Measurements from ENCODE around the gene CCL15.

The CCL15 gene

DNA sequence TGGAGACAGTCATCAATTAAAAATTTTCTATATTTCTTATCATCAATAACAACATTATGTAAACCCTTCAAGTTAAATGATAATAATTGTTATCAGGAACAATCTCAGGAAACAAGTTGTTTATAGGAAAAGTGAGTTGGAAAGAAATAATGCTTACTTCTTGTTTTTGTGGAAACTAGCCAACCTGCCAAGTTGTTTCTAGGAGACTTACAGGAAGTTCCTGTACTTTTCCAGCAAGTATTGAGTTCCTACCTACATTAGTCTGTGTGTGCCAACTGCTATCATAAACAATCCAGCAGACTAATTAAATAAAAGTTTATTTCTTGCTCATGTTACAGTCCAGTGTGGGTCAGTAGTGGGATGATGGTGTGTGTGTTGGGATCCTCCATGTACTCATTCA, 13.2 kb downstream of the CCL15 start:
- DNase-seq: no peak

DNA sequence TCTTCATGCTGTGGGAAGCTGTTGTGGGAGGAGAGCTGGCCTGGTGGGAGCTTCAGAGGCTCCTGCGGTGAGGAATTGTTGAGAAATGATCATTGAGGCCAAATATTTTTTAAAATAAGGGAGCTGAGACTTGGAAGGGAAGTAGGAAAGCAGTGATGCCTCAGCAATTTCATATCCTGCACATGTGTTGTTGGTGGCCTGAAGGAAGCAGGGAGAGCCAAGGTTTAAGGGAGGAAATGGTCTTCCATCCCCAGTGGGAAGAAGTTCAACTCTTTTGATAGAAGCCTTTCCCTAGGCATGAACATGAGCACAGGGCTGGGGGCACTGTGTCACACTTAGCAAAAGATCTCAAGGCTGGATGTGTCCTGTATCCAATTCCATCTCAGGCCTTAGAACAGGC, 14.7 kb downstream of the CCL15 start, which contains the start of gene CCL14:
CCL14 (minus strand) TSS at position 87 of the 400 bp plus-strand sequence; CDS start at position 7, 80 bp downstream.
- no peak for DNase-seq

DNA sequence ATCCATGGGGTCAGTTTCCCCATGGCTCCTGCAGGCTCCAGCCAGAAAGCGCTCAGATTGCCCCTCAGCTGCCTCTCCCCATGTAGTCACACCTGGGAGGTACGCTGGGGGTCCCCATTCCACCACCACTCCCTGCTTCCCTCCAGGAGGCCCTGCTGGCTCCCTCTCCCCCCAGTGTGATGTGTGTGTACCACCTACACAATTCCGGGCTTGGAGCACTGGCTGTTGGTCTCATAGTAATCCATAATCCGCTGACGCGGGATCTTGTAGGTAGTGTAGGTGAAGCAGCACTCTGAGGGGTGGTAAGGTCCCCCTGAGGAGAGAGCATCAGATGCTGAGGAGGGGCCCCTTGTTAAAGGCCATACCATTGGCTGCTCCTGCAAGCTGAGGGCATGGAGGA, 17.2 kb downstream of the CCL15 start:
- DNase-seq: no peak

DNA sequence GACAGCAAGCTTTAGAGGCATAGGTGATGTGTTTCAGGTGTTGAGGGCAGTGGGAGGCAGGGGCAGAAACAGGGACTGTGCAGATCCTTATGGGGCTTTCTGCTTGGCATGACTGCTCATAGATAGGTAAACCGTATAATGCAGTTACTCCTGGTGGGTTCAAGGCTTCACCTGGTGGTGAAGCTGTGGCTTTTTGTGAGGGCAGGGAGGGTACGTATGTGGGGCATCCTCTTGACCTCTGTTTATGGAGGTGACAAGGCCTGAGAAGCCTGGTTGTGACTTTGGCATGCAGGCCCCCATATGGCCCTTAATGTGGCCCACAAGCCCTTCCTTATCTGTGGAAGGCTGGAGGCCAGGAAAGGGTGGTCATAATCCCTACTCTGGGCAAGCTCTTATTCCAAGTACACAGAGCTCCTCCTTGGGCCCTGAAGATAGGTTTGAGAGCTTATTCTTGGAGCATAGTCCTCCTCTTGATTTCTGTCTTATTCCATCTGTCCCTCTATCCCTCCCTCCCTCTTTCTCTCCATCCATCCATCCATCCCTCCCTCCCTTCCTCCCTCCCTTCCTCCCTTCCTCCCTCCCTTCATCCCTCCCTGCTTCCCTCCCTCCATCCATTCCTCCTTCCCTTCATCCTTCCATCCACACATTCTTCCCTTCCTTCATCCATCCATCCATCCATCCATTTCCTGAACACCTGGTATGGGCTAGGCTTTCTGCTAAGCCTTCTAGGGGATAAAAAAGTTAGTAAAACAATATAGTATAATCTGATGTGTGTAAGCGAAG, 18.8 kb downstream of the CCL15 start:
- DNase-seq: no peak

DNA sequence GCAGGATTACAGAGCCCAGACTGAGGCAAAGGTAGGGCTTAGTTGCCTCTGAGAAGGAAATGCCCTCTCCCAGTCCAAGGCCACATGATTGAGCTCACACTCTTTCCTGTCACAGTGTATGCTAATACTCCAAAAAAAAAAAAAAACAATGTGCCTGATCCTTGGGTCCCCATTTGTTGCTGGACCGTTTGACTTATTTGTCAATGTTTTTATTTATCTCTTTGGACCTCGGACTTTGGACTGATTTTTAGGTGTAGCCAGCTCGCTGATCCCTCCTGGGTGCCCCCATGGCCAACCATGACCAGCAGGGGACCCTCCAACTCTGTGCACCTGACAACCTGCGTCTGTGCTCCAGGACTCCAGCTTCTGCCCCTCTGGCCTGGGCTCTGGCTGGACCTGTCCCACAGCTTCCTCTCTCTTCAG, 19.4 kb downstream of the CCL15 start:
- DNase-seq: no peak

DNA sequence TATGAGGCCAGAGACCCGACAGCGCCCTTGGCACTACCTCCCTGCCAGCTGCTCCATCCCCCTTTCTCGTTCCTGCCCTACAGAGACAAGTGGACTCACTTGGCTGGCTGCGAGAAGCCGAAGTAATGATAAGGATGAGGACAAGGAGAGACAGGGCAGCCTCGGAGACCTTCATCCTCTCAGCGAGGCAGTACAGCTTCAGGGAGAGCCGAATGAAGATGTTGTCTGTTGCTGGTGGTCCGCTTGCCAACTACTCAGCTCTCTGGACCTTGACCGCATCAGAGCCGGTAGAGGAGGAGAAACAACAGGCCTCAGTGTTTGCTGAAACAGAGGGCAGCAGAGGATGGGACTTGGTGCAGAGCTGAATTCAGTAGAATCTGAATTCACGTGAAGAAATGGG, 20.1 kb downstream of the CCL15 start, which contains the start of gene CCL16:
CCL16 (minus strand) TSS at position 252 of the 400 bp plus-strand sequence; CDS start at position 175, 77 bp downstream.
- DNase-seq: no peak

DNA sequence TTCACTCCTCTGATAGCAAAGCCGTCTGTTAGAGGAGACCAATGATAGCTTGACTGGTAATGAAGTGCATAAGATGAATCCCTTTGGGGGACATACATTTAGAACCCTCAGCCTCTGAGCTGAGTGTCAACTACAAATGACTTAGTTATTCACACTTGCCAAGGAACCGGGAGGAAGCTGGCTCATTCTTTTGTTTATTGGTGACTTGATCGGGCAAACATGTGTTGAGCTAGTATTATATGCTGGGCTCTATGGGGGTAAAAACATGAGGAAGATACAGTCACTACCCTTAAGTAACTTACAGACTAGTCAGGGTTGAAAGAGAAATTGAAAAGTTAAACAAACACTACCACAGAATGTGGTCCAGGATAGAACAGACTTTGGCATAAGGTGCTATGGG, 23.0 kb downstream of the CCL15 start:
- DNase-seq: no peak

DNA sequence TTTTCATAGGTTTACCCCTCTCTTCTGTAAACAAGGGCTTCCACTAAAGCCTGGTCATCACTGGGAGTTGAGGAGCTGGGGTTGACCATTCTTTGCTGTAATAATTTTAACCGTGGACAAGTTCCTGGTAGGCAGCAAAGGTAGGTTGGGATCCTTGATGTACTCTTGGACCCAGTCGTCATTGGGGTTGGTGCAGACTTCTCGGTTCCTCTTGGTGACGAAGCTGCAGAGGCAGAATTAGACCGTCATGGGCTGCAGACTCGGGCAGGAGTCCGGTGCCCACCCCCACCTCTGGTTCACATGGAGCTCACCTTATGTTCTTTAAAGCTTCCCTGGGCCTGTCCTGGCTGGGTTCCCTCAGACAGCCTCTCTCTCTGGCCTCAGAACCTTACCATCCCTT, 23.8 kb downstream of the CCL15 start:
- no peak for DNase-seq

DNA sequence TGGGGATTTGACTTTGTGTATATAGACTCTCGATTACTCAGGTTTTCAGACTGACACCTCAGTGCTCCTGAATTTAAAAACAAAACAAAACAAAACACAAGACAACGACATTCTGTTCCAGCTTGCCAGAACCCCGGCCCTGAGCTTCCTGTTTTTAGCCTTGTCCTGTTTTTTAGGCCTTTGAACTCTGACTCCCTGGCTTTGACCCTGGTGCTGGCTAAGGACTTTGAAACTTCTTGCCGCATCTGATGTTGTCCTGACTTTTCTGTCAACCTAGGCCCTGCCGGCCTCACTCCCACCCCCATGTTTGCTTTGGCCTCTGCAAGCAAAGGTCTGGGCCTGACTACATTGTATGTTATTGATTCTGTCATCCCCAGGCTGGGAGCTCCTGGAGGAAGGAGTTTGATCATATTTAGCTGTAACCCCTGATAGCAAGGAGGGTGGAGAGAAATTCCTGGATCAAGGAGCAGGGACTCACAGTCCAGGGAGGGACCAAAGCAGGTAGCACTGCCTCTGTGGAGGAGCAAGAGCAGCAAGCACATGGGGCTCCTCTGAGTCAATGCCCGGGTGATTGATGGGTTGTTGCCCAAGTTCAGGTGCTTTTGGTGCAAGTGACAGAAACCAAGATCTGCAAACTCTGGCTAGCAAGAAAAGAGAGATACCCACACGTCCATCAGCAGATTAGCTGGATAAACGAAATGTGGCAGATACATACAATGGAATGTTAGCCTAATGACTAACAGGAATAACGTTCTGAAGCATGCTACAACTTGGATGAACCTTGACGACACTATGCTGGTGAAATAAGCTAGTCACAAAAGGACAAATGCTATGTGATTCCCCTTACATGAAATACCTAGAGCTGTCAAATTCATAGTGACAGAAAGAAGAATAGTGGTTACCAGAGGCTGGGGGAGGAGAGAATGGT, 27.8 kb downstream of the CCL15 start:
- DNase-seq: no peak

DNA sequence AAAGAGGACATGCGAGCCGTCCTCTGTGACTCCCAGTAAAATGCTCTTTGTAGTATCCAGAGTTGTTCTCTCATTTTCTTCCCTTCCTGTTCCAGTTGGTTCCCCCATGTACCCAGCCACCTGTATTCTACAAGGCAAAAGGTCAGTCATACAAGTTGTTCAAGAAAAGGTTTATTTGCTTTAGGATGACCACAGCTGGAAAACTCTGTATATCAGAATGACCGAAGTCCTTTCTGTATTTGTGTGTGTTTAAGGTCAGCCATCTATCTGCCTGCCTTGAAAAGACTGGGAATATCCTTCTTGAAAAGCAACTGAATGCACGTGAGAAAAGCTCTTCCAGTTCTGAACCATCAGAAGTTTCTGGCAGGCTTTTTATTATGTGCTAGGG, 28.4 kb downstream of the CCL15 start:
- no peak for DNase-seq

DNA sequence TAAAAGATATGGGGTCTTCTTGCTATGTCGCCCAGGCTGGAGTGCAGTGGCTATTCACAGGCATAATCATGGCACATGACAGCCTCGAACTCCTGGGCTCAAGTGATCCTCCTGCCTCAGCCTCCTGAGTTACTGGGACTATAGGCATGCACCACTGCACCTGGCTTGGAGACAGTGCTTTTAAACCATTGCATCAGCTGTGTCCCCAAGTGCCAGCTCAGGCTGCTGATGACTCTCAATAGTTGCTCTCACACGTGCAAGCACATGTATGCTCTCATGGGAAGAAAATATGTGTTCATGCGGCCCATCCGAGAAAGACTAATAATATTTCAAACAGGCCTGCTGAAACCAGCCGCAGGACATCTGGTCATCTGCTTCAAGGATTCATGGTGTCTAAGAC, 28.8 kb downstream of the CCL15 start:
- no peak for DNase-seq

DNA sequence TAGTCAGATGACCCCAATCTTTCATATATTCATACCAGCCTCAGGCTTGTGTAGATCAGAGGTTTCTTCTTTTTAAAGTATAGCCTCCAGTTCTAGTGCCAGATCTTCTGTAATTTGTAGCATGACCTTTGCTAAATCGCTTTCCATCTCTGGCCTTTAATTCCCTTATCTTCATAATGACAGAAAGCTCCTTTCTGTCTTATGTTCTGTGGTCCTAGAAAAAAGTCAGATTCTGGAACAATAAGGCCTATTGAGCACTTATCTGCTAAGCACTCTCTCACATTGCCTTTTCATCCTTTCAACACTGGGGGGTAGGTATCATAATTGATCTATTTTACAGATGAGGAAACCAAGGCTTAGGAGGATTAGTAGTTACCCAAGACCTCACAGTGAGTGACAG, 29.3 kb downstream of the CCL15 start:
- DNase-seq: no peak

DNA sequence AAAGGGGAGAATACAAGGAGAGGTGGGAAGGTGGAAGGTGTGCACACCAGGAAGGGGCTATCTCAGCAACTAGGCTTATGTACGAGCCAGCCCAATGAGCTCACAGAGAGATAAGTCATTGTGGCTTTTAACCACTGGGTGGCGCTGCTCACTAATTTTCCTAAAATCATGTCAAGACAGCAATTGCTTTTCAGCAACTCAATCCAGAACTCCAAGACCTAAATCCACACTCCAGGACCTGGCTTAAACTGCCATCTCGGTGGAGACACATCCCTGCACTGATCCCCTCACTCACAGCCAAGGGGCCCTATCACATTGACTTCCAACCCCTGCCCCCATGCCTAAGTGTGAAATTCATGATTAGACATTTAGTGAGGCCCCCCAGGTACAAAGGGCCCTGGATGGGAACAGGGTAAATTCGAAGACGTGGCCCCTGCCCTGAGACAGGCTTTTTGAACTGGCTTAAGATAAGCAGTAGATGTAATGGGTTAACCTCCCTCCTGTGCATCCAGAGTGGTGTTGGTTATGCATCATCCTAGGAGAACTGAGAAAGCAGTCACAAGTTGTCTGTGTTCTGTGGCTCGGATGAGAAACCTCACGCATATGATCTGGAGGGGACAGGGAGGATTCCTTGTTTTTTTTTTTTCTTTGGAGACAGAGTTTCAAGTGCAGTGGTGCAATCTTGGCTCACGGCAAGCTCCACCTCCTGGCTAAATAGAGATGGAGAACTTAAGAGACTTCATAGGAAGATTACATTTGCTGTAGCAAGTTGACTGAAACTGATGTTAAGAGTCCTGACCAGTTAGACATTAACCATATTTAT, 31.6 kb downstream of the CCL15 start:
- peak; percentile 39 for DNase-seq

DNA sequence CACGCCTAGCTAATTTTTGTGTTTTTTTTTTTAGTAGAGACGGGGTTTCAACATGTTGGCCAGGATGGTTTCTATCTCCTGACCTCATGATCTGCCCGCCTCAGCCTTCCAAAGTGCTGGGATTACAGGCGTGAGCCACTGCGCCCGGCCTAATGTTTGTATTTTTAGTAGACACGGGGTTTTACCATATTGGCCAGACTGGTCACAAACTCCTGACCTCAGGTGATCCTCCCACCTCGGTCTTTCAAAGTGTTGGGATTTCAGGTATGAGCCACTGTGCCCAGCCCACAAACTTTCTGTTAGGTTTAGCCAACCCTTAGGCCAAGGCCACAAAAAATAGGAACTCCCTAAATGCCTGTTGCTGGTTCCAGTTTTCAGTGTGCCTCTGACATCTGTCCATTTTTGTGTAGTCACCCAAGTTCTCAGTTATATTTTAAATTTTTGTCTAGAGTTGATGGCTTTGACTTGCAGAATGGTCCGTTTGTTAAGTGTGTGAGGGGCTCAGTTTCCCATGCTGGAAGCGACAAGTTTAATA, 32.8 kb downstream of the CCL15 start:
- no peak for DNase-seq

DNA sequence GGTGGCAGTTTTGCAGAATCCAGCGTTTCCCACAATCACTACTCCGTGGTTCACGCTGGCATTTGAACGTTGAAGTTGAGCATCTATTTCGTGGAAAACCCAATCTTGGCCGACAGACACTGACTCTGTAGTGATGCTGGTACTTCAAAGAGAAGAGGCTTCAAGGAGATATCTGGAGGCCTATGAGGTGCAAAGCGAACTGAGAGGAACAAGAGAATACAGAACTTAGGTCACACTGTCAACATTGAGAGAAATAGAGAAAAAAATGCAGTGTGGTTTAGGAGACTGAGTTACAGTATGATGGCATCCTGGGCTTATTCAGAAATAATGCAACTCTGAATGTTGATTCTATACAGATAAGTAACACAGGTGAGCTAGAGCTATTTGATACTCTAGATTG, 36.1 kb downstream of the CCL15 start:
- no peak for DNase-seq

DNA sequence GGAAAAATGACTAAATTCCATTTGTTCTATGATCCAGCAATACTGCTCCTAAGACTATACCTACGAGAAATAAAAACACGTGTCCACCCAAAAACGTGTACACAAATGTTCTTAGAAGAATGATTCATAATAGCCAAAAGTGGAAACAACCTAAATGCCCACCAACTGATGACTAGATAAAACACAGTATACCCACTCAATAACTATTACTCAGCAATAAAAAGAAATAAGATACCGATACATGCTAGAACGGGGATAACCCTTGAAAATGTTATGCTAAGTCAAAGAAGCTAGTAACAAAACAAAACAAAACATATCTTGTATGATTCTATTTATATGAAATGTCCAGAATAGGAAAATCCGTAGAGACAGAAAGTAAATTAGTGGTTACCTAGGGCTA, 37.7 kb downstream of the CCL15 start:
- no peak for DNase-seq

DNA sequence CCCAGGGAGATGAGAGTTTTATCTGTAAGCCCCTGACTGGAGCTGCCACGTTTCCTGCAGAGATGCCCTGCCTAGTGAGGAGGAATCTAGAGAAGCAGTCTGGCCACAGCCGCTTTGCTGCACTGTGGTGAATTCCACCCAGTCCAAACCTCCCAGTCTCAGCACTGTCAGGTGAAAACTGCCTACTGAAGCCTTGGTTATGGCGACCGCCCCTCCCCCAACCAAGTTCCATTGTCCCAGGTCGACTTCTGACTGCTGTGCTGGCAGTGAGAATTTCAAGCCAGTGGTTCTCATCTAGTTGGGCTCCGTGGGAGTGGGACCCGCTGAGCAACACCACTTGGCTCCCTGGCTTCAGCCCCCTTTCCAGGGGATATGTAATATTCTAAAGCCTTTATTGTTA, 47.6 kb downstream of the CCL15 start:
- DNase-seq: no peak

DNA sequence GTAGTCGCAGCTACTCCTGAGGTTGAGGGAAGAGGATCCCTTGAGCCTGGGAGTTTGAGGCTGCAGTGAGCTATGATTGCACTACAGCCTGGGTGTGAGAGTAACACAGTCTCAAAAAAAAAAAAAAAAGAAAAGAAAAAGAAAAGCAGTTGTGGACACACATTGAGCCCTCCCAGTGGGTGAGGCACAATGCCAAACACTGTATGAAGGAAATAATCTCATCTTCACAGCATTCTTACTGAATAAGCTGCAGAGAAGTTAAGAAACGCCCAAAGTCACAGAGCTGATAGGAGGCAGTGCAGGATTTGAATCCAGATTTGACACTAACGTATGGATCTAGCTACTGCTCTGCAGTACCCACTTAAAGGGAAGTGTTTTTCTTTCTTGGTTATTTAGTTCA, 52.0 kb downstream of the CCL15 start:
- DNase-seq: no peak

DNA sequence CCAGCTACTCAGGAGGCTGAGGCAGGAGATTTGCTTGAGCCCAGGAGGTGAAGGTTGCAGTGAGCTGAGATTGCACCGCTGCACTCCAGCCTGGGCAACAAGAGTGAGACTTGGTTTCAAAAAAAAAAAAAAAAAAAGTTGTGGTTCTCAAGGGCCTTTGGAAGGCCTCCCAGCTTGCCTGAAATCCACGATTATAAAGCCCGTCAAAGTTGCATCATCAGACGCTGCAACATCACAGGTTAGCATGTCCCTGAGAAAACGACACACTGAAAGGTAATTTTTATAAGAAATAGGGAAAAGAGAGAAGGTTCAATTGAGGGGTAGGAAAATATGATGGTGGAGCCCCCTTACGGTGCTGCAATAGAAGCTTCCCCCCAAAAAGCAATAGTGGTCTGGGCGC, 53.3 kb downstream of the CCL15 start:
- no peak for DNase-seq
